ENCODE measurements around the gene CGN.

Gene CGN

GRCh38 chr1:151574575-151575529, 63.7 kb downstream of the CGN start:
- Histone ChIP-seq H2AFZ (ENCODE audit: low read depth, low read length) (no peak overlapping the region), H3K79me2 (ENCODE audit: insufficient read depth, low read length) (no peaks in the 10 kb centered on the region), H3K36me3 (ENCODE audit: insufficient read depth, low read length) (no peaks in the 10 kb centered on the region), H3K4me2 (ENCODE audit: insufficient read depth, low read length) (no peak overlapping the region), H3K4me3 (ENCODE audit: low read depth in 1 of 2, low read length in 2 of 2) (no peak overlapping the region), H3K9ac (ENCODE audit: low read depth, low read length) (no peak overlapping the region), H4K20me1 (ENCODE audit: insufficient read depth, low read length) (no peaks in the 10 kb centered on the region), H3K4me1 (ENCODE audit: insufficient read depth, low read length) (no peaks in the 10 kb centered on the region), H3K9me3 (ENCODE audit: insufficient read depth, low read length, severe bottlenecking) (no peaks in the 10 kb centered on the region), H3K27me3 (ENCODE audit: insufficient read depth, low read length, poor library complexity) (peaks cover 4% of the 10 kb centered on the region), H3K27ac (ENCODE audit: low read length) (no peak overlapping the region)
- ATAC-seq (ENCODE audit: insufficient read depth, low read depth): no peak
- DNase-seq: no peak
- TF ChIP-seq EZH2 (IDR thresholded peaks at IDR 0.05; ENCODE audit: borderline replicate concordance, low read depth, low read length, severe bottlenecking) (no peak), CTCF (IDR thresholded peaks at IDR 0.05; ENCODE audit: borderline replicate concordance, extremely low read depth, low read length, poor library complexity, severe bottlenecking) (no peak)

GRCh38 chr1:151577173-151577572, 66.0 kb downstream of the CGN start:
- H3K36me3 ChIP-seq (ENCODE audit: insufficient read depth, low read length): no peaks in the 10 kb centered on the region
- no peaks in the 10 kb centered on the region for H3K9me3 ChIP-seq (ENCODE audit: insufficient read depth, low read length, severe bottlenecking)
- H3K9ac ChIP-seq (ENCODE audit: low read depth, low read length): no peak overlapping the region
- H3K4me2 ChIP-seq (ENCODE audit: insufficient read depth, low read length): no peak overlapping the region
- H3K4me1 ChIP-seq (ENCODE audit: insufficient read depth, low read length): no peaks in the 10 kb centered on the region
- peaks cover 7% of the 10 kb centered on the region for H3K27me3 ChIP-seq (ENCODE audit: insufficient read depth, low read length, poor library complexity)
- ATAC-seq (ENCODE audit: insufficient read depth, low read depth) (no peak), DNase-seq (no peak)
- no peak for TF ChIP-seq CTCF (IDR thresholded peaks at IDR 0.05; ENCODE audit: borderline replicate concordance, extremely low read depth, low read length, poor library complexity, severe bottlenecking)
- no peak for TF ChIP-seq EZH2 (IDR thresholded peaks at IDR 0.05; ENCODE audit: borderline replicate concordance, low read depth, low read length, severe bottlenecking)
- no peak overlapping the region for H2AFZ ChIP-seq (ENCODE audit: low read depth, low read length)
- H3K79me2 ChIP-seq (ENCODE audit: insufficient read depth, low read length): no peaks in the 10 kb centered on the region
- no peaks in the 10 kb centered on the region for H4K20me1 ChIP-seq (ENCODE audit: insufficient read depth, low read length)
- H3K27ac ChIP-seq (ENCODE audit: low read length): no peak overlapping the region
- no peak overlapping the region for H3K4me3 ChIP-seq (ENCODE audit: low read depth in 1 of 2, low read length in 2 of 2)

- ATAC-seq (ENCODE audit: insufficient read depth, low read depth): no peak
- no peaks in the 10 kb centered on the region for H3K36me3 ChIP-seq (ENCODE audit: insufficient read depth, low read length)
- no peaks in the 10 kb centered on the region for H3K4me1 ChIP-seq (ENCODE audit: insufficient read depth, low read length)
- no peak for DNase-seq
- no peak overlapping the region for H3K4me2 ChIP-seq (ENCODE audit: insufficient read depth, low read length)
- peaks cover 7% of the 10 kb centered on the region for H3K27me3 ChIP-seq (ENCODE audit: insufficient read depth, low read length, poor library complexity)
- TF ChIP-seq EZH2 (IDR thresholded peaks at IDR 0.05; ENCODE audit: borderline replicate concordance, low read depth, low read length, severe bottlenecking) (no peak), CTCF (IDR thresholded peaks at IDR 0.05; ENCODE audit: borderline replicate concordance, extremely low read depth, low read length, poor library complexity, severe bottlenecking) (no peak)
- H4K20me1 ChIP-seq (ENCODE audit: insufficient read depth, low read length): no peaks in the 10 kb centered on the region
- H3K27ac ChIP-seq (ENCODE audit: low read length): no peak overlapping the region
- H3K9me3 ChIP-seq (ENCODE audit: insufficient read depth, low read length, severe bottlenecking): no peaks in the 10 kb centered on the region
- no peak overlapping the region for H3K4me3 ChIP-seq (ENCODE audit: low read depth in 1 of 2, low read length in 2 of 2)
- no peak overlapping the region for H3K9ac ChIP-seq (ENCODE audit: low read depth, low read length)
- no peak overlapping the region for H2AFZ ChIP-seq (ENCODE audit: low read depth, low read length)
- H3K79me2 ChIP-seq (ENCODE audit: insufficient read depth, low read length): no peaks in the 10 kb centered on the region
Measured at GRCh38 chr1:151578941-151579340, 67.8 kb downstream of the CGN start.
